Measurements from ENCODE around the gene MLLT3. TPM values are rescaled to one million over a fixed set of nuclear protein-coding genes. Genes with fewer than 3 reads are reported as not detected.

The MLLT3 gene
- total and polyA plus RNA-seq, 2 of the 8 experiments (the other 6 are each of a cell fraction or from before 2014, with no cell fraction given) = 5.9 to 9.6 TPM

- ChIA-PET CTCF (ENCODE audit: partially characterized antibody) (no interaction called here), POLR2A (ENCODE audit: partially characterized antibody) (no interaction called here)
- Histone ChIP-seq H3K9ac (replicated peaks in 1 of 4; ENCODE audit: extremely low read depth in 1 of 4, low read depth in 3 of 4, low read length in 3 of 4) (no peak overlapping the region), H3K14ac (ENCODE audit: insufficient read length) (no peak overlapping the region), H2BK12ac (ENCODE audit: low read depth, low read length) (no peak overlapping the region), H2BK5ac (ENCODE audit: low read depth, low read length) (no peak overlapping the region), H3K27ac (ENCODE audit: low read depth, low read length) (no peak overlapping the region), H4K91ac (replicated peaks; ENCODE audit: insufficient read length, low read length) (no peak overlapping the region), H3K27me3 (replicated peaks in 1 of 4; ENCODE audit: control insufficient read depth in 3 of 4, extremely low read depth in 1 of 4, insufficient read depth in 3 of 4, low read length in 3 of 4) (no peaks in the 10 kb centered on the region), H3K79me2 (ENCODE audit: control insufficient read depth in 1 of 2, insufficient read depth in 2 of 2, low read length in 2 of 2) (no peaks in the 10 kb centered on the region), H3K9me3 (ENCODE audit: insufficient read depth in 2 of 2, low read depth in 1 of 2, low read length in 1 of 2) (no peaks in the 10 kb centered on the region), H4K5ac (ENCODE audit: insufficient read length, low read depth, low read length) (no peak overlapping the region), H3K23me2 (ENCODE audit: low read depth, low read length) (no peaks in the 10 kb centered on the region), H3K36me3 (ENCODE audit: control insufficient read depth in 2 of 4, insufficient read depth in 4 of 4, low read length in 3 of 4) (no peaks in the 10 kb centered on the region), H3K4me3 (ENCODE audit: extremely low read depth in 1 of 4, insufficient read depth in 2 of 4, low read depth in 3 of 4, low read length in 4 of 4) (no peak overlapping the region), H2AFZ (ENCODE audit: low read length) (no peak overlapping the region), H4K8ac (ENCODE audit: extremely low read depth, insufficient read depth, low read length) (no peak overlapping the region), H4K20me1 (replicated peaks in 1 of 2; ENCODE audit: control insufficient read depth in 1 of 2, insufficient read depth in 2 of 2, low read length in 2 of 2) (no peaks in the 10 kb centered on the region), H3K4me1 (replicated peaks in 1 of 4; ENCODE audit: control insufficient read depth in 3 of 4, insufficient read depth in 4 of 4, low read length in 3 of 4) (no peaks in the 10 kb centered on the region), H3K56ac (replicated peaks; ENCODE audit: insufficient read length, low read depth, low read length) (no peak overlapping the region), H3K4me2 (ENCODE audit: insufficient read depth in 1 of 2, low read depth in 2 of 2, low read length in 2 of 2) (no peak overlapping the region), H3K79me1 (ENCODE audit: low read depth, low read length) (no peaks in the 10 kb centered on the region), H2BK20ac (ENCODE audit: low read length) (no peak overlapping the region), H2BK120ac (replicated peaks; ENCODE audit: low read depth, low read length) (no peak overlapping the region), H3K18ac (ENCODE audit: extremely low read depth, low read length) (no peak overlapping the region), H3K23ac (ENCODE audit: insufficient read length) (no peak overlapping the region), H2AK5ac (ENCODE audit: low read depth, low read length) (no peak overlapping the region), H3K4ac (replicated peaks; ENCODE audit: insufficient read length, low read depth, low read length) (no peak overlapping the region), H2BK15ac (ENCODE audit: low read length) (no peak overlapping the region)
- WGBS, 2 experiments (ENCODE audit: extremely low coverage in 1 of 2, insufficient coverage in 1 of 2, insufficient read length in 1 of 2, insufficient replicate concordance in 2 of 2, low coverage in 1 of 2, low lambda C conversion rate in 2 of 2, missing lambda C conversion rate in 1 of 2) = 91% methylated on average over 1 of the region's 1 CpG; no CpG with 5 or more reads in 1 of the 2 experiments
- FAIRE-seq (no peak), DNase-seq (ENCODE audit: low read depth in 1 of 2, low spot score in 2 of 2) (no peak)
- TF ChIP-seq SP4 (IDR thresholded peaks at IDR 0.05; ENCODE audit: low read length) (no peak), RNF2 (IDR thresholded peaks at IDR 0.05; ENCODE audit: borderline replicate concordance, low read depth, low read length, missing control alignments, poor library complexity, severe bottlenecking) (no peak), ATF2 (IDR thresholded peaks at IDR 0.05; ENCODE audit: low read length) (no peak), EGR1 (IDR thresholded peaks at IDR 0.05; ENCODE audit: borderline replicate concordance, low read depth, low read length) (no peak), MAX (IDR thresholded peaks at IDR 0.05) (no peak), PHF8 (conservative IDR thresholded peaks at IDR 0.05; ENCODE audit: low read depth, low read length) (no peak), BRCA1 (IDR thresholded peaks at IDR 0.05; ENCODE audit: low read depth, low read length) (no peak), SP2 (IDR thresholded peaks at IDR 0.05; ENCODE audit: low read length) (no peak), RXRA (IDR thresholded peaks at IDR 0.05; ENCODE audit: insufficient read depth, low read depth, low read length) (no peak), BCL11A (IDR thresholded peaks at IDR 0.05; ENCODE audit: low read depth in 2 of 2, low read length in 2 of 2) (no peak), RFX5 (IDR thresholded peaks at IDR 0.05; ENCODE audit: borderline replicate concordance, low read depth, low read length) (no peak), ASH2L (IDR thresholded peaks at IDR 0.05; ENCODE audit: low read length) (no peak), SIX5 (IDR thresholded peaks at IDR 0.05; ENCODE audit: low read depth, low read length) (no peak)
Observed at GRCh38 chr9:20373263-20373662, 249.0 kb downstream of the MLLT3 start.

Data from H1 (cell line).